GM12865 (cell line): ENCODE results near the gene UCMA.

Experiments
- DNase-seq: peaks from one replicate; pipeline ENCODE4 v3.0.0; 2010; ENCODE audit warnings: low read depth
- H3K4me3 ChIP-seq: 2 replicates; pipeline ENCODE4 v1.5.1; 2011; ENCODE audit warnings: mild to moderate bottlenecking, low read depth, low read length, control low read depth
- CTCF ChIP-seq: IDR thresholded peaks from 2 replicates; pipeline ENCODE4 v1.5.1; 2011; ENCODE audit warnings: low read length, control low read depth, low read depth, inconsistent platforms; ENCODE audit not compliant: insufficient read depth; ENCODE audit errors: missing control alignments

Gene UCMA

GRCh38 chr10:13182424-13182823 lies 51.8 kb downstream of the UCMA start:
- no peak for TF ChIP-seq CTCF
- DNase-seq = no peak
- no peak overlapping the region for H3K4me3 ChIP-seq

- DNase-seq = peak; percentile 62
- H3K4me3 ChIP-seq = no peak overlapping the region
- TF ChIP-seq CTCF = no peak
These were observed 53.4 kb downstream of the UCMA start for GRCh38 chr10:13180788-13181187.

- no peak overlapping the region for H3K4me3 ChIP-seq
- no peak for TF ChIP-seq CTCF
- no peak for DNase-seq
These were observed 60.6 kb downstream of the UCMA start for GRCh38 chr10:13173616-13174015.
